Measurements from ENCODE around the gene FAM163B. TPM values are rescaled to one million over a fixed set of nuclear protein-coding genes. Genes with fewer than 3 reads are reported as not detected.

The FAM163B gene
- total and polyA plus RNA-seq, 2 donors (not counting 3 experiments of a cell fraction or from before 2014, with no cell fraction given): not detected

GRCh38 chr9:133634081-133634691 is 25.0 kb upstream of the FAM163B start:
- ChIA-PET CTCF (no interaction called here), POLR2A (no interaction called here)
- H3K9ac ChIP-seq (replicated peaks; ENCODE audit: extremely low read depth, insufficient read depth, low read length): no peak overlapping the region
- H3K27ac ChIP-seq (ENCODE audit: insufficient read depth, low read depth, low read length): no peak overlapping the region
- H2AFZ ChIP-seq (ENCODE audit: low read depth, low read length): no peak overlapping the region
- no peaks in the 10 kb centered on the region for H3K79me2 ChIP-seq (ENCODE audit: control insufficient read depth, insufficient read depth, low read length)
- no TSS peak for BruUV-seq (replicated peaks)
- intact Hi-C loops (cut with micrococcal nuclease): no loop called here
- FAIRE-seq (no peak), DNase-seq (ENCODE audit: low read depth, low spot score) (no peak)
- H3K9me3 ChIP-seq (replicated peaks; ENCODE audit: control insufficient read depth, insufficient read depth, low read length): no peaks in the 10 kb centered on the region
- no peaks in the 10 kb centered on the region for H3K9me1 ChIP-seq (replicated peaks; ENCODE audit: control insufficient read depth, extremely low read depth, insufficient read depth, low read length)
- no peaks in the 10 kb centered on the region for H3K27me3 ChIP-seq (ENCODE audit: control insufficient read depth in 2 of 2, insufficient read depth in 2 of 2, low read length in 2 of 2)
- no peaks in the 10 kb centered on the region for H3K4me1 ChIP-seq (ENCODE audit: control insufficient read depth, extremely low read depth, insufficient read depth, low read length)
- H3K4me3 ChIP-seq (replicated peaks in 1 of 3; ENCODE audit: insufficient read depth in 1 of 3, low read depth in 1 of 3, low read length in 3 of 3): no peak overlapping the region
- TF ChIP-seq POLR2A (IDR thresholded peaks at IDR 0.05; ENCODE audit: low read depth, low read length) (no peak), MAX (IDR thresholded peaks at IDR 0.05; ENCODE audit: insufficient read depth, insufficient read length) (no peak), POLR2AphosphoS5 (IDR thresholded peaks at IDR 0.05; ENCODE audit: insufficient read depth, low read depth, low read length) (no peak), JUN (IDR thresholded peaks at IDR 0.05; ENCODE audit: borderline replicate concordance, insufficient read depth, insufficient read length, low read depth) (no peak), CTCF (IDR thresholded peaks at IDR 0.05; ENCODE audit: extremely low read depth in 1 of 2, insufficient read depth in 1 of 2, low read depth in 1 of 2, low read length in 2 of 2) (no peak), GATA2 (IDR thresholded peaks at IDR 0.05; ENCODE audit: insufficient read depth, insufficient read length, low read depth, low read length) (no peak), EZH2 (IDR thresholded peaks at IDR 0.05; ENCODE audit: borderline replicate concordance, low read depth, low read length, severe bottlenecking) (no peak), FOS (IDR thresholded peaks at IDR 0.05; ENCODE audit: borderline replicate concordance, insufficient read depth, low read length) (no peak), MYC (IDR thresholded peaks at IDR 0.05; ENCODE audit: low read depth, low read length) (no peak)
- H3K36me3 ChIP-seq (ENCODE audit: control insufficient read depth in 2 of 2, extremely low read depth in 1 of 2, insufficient read depth in 2 of 2, low read length in 2 of 2): no peaks in the 10 kb centered on the region
- H3K4me2 ChIP-seq (ENCODE audit: insufficient read depth, low read length): no peak overlapping the region
- dilution Hi-C loops (cut with MboI; ENCODE audit: extremely low pct_ligation_motif_present, low sequenced_read_pairs): no loop called here
- H4K20me1 ChIP-seq (replicated peaks; ENCODE audit: control insufficient read depth, extremely low read depth, insufficient read depth, low read length): no peaks in the 10 kb centered on the region

All from endothelial cell of umbilical vein (primary cell).